Right atrium auricular region (tissue), 2 donors: Measurements from ENCODE around the gene PPP1R13B. TPM values are rescaled to one million over a fixed set of nuclear protein-coding genes. Genes with fewer than 3 reads are reported as not detected.

Source experiments
- DNase-seq: peaks from one replicate; pipeline ENCODE4 v3.0.0-alpha.2; 2019; ENCODE audit warnings: low spot score
- H3K27ac ChIP-seq, 2 donors: fragments of 200-600 bp; sonication (generic); 1 replicate in 1 of 2; 2 replicates in 1 of 2; pipeline ENCODE4 v1.5.1; 2016 to 2019
- H3K27me3 ChIP-seq, 2 donors: fragments of 200-600 bp; sonication (generic); one replicate each; pipeline versions ENCODE4 v1.5.1 to v1.6.0; 2017 to 2019
- H3K36me3 ChIP-seq: fragments of 200-600 bp; sonication (generic); one replicate; pipeline ENCODE4 v1.5.1; 2016
- H3K4me1 ChIP-seq, 2 donors: fragments of 200-600 bp; sonication (generic); one replicate each; pipeline versions ENCODE4 v1.5.1 to v1.6.0; 2017 to 2019
- H3K4me3 ChIP-seq, 2 donors: fragments of 200-600 bp; sonication (generic); 1 replicate in 1 of 2; 2 replicates in 1 of 2; pipeline ENCODE4 v1.5.1; 2017 to 2019; ENCODE audit warnings: mild to moderate bottlenecking in 1 of 2, moderate library complexity in 1 of 2
- H3K9me3 ChIP-seq, 2 donors: fragments of 200-600 bp; sonication (generic); one replicate each; pipeline ENCODE4 v1.5.1; 2019
- total RNA-seq, 2 donors: library from RNA; depleted of rRNA; stranded (reverse); fragments of >200 nt; gene quantifications; one replicate each; pipeline ENCODE4 v1.1.0, GENCODE V29; 2016
- TF ChIP-seq, protein P1 (sequence below), 2 donors: fragments of 200-600 bp; sonication (generic); IDR thresholded peaks; one replicate each; pipeline ENCODE4 v1.5.1; 2019; ENCODE audit warnings: antibody characterized with exemption in 2 of 2

The PPP1R13B gene
- total RNA-seq, 2 donors from 2014 or later: 45.7 to 47.8 TPM

DNA sequence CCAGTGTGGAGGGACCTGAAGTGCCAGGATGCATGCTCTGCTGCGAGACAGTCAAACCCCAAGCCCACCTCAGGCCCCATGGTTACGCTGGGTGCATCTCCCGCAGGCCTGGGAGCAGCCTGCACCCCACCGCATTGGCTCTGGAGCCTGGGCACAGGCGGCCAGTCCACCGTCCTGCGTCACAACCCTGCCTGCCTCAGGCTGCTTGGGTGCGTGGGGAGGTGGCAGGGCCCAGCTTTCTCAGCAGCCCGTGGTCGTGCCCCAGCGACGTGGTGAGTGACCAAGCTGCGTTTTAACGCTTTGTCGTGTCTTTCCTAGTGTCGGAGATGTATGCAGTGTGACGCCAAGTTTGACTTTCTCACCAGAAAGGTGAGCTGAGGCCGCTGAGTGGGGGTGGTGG, 120.9 kb downstream of the PPP1R13B start:
- DNase-seq: no peak
- H3K9me3 ChIP-seq: no peaks in the 10 kb centered on the region
- H3K27me3 ChIP-seq: no peaks in the 10 kb centered on the region
- no peak overlapping the region for H3K27ac ChIP-seq
- TF ChIP-seq, protein P1, sequence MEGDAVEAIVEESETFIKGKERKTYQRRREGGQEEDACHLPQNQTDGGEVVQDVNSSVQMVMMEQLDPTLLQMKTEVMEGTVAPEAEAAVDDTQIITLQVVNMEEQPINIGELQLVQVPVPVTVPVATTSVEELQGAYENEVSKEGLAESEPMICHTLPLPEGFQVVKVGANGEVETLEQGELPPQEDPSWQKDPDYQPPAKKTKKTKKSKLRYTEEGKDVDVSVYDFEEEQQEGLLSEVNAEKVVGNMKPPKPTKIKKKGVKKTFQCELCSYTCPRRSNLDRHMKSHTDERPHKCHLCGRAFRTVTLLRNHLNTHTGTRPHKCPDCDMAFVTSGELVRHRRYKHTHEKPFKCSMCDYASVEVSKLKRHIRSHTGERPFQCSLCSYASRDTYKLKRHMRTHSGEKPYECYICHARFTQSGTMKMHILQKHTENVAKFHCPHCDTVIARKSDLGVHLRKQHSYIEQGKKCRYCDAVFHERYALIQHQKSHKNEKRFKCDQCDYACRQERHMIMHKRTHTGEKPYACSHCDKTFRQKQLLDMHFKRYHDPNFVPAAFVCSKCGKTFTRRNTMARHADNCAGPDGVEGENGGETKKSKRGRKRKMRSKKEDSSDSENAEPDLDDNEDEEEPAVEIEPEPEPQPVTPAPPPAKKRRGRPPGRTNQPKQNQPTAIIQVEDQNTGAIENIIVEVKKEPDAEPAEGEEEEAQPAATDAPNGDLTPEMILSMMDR (IDR thresholded peaks at IDR 0.05): no peak
- no peak overlapping the region for H3K4me3 ChIP-seq
- peaks cover 26% of the 10 kb centered on the region for H3K36me3 ChIP-seq
- H3K4me1 ChIP-seq: peaks cover 0 to 56% of the 10 kb centered on the region in 2 donors

GRCh38 chr14:103725739-103726395, 121.5 kb downstream of the PPP1R13B start:
- H3K4me3 ChIP-seq: no peak overlapping the region
- peaks cover 0 to 59% of the 10 kb centered on the region in 2 donors for H3K4me1 ChIP-seq
- DNase-seq: no peak

GRCh38 chr14:103725001-103725682, 122.2 kb downstream of the PPP1R13B start:
- H3K4me1 ChIP-seq: peaks cover 0 to 55% of the 10 kb centered on the region in 2 donors
- no peaks in the 10 kb centered on the region for H3K9me3 ChIP-seq
- H3K27me3 ChIP-seq: no peaks in the 10 kb centered on the region
- peaks cover 24% of the 10 kb centered on the region for H3K36me3 ChIP-seq
- TF ChIP-seq, protein P1 (IDR thresholded peaks at IDR 0.05): no peak
- no peak overlapping the region for H3K4me3 ChIP-seq
- DNase-seq: no peak
- peak overlapping the region; percentile 76 to 78 for H3K27ac ChIP-seq

More at GRCh38 chr14:103725739-103726395, 121.5 kb downstream of the PPP1R13B start:
- Histone ChIP-seq H3K27ac (no peak overlapping the region), H3K27me3 (no peaks in the 10 kb centered on the region), H3K9me3 (no peaks in the 10 kb centered on the region), H3K36me3 (peaks cover 25% of the 10 kb centered on the region)
- TF ChIP-seq, protein P1 (IDR thresholded peaks at IDR 0.05): no peak

DNA sequence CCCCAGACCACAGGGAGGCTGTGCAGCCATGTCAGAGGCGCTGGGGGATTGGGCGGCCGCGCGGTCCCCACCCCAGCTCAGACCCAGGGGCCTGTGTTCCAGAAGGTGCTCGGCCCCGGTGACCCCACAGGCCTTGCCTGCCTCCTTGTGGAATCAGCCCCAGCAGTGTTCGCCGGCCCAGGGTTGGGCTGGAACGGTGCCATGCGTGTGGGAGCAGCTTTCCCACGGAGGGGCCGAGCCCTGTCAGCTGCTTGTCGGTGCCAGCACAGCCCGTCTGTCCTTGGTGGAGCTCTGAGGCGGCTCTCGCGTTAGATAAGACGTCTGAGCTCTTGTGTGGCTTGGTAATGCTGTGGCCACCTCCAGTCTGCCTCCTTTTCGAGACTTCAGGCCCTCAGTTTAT, 123.3 kb downstream of the PPP1R13B start:
- no peaks in the 10 kb centered on the region for H3K9me3 ChIP-seq
- peaks cover 0 to 47% of the 10 kb centered on the region in 2 donors for H3K4me1 ChIP-seq
- peaks cover 14% of the 10 kb centered on the region for H3K36me3 ChIP-seq
- TF ChIP-seq, protein P1 (IDR thresholded peaks at IDR 0.05): peak in 1 of 2 donors; percentile 44
- DNase-seq: peak; percentile 80
- H3K27ac ChIP-seq: peak overlapping the region; percentile 76 to 78
- H3K4me3 ChIP-seq: no peak overlapping the region
- no peaks in the 10 kb centered on the region for H3K27me3 ChIP-seq

GRCh38 chr14:103723748-103724081, 123.7 kb downstream of the PPP1R13B start:
- TF ChIP-seq, protein P1 (IDR thresholded peaks at IDR 0.05): no peak
- peaks cover 0 to 51% of the 10 kb centered on the region in 2 donors for H3K4me1 ChIP-seq
- DNase-seq: no peak
- H3K4me3 ChIP-seq: no peak overlapping the region
- H3K27ac ChIP-seq: peak overlapping the region; percentile 76 to 78
- H3K36me3 ChIP-seq: peaks cover 10% of the 10 kb centered on the region
- H3K9me3 ChIP-seq: no peaks in the 10 kb centered on the region
- no peaks in the 10 kb centered on the region for H3K27me3 ChIP-seq
